Brain pericyte (primary cell): Measurements from ENCODE around the gene STAT1.
"Not testable (repeated sequence)": the region's sequence is repeated elsewhere in the genome, so short reads cannot be mapped to it uniquely, and the experiment has no call there.

Experiments used
- DNase-seq: peaks from one replicate; pipeline ENCODE4 v3.0.0-alpha.2; 2012; ENCODE audit warnings: low read depth, low spot score

STAT1 gene

GRCh38 chr2:191006997-191007783 is 6.8 kb downstream of the STAT1 start:
- DNase-seq, result no peak

GRCh38 chr2:191006297-191006696 is 7.7 kb downstream of the STAT1 start:
- DNase-seq, result no peak

DNA sequence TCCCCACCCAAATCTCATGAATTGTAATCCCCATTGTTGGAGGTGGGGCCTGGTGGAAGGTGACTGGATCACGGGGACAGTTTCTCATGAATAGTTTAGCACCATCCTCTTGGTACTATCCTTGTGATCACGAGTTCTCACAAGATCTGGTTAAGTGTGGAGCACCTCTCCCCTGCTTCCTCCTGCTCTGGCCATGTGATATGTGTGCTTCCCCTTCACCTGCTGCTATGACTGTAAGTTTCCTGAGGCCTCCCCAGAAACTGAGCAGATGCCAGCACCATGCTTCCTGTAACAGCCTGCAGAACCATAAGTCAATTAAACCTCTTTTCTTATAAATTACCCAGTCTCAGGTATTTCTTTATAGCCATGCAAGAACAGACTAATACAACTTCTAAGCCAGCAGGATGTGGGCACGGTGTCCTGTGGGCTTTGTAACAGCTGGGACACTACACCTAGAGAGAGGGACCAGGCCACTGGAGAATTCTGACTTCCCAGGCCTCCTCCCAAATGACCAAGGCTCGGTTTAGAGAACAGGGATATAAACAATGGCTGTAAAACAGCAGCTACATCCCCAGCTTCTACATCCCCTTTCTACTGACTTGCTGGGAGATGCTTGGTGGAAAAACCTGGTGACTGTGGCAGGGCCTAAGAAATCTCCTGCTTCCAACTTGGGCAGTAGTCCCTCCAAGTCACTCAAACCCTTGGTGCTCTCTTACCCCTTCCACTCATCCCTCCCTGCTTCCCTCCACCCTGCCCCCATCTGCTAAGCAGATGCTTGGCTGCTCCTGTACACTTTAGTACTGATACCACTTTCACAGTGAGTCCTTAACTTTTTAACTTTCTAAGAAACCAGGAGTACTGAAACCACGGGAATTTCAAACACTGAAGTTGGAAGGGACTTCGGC is 10.3 kb downstream of the STAT1 start:
- no peak for DNase-seq

GRCh38 chr2:191001624-191002023 is 12.3 kb downstream of the STAT1 start:
- no peak for DNase-seq

DNA sequence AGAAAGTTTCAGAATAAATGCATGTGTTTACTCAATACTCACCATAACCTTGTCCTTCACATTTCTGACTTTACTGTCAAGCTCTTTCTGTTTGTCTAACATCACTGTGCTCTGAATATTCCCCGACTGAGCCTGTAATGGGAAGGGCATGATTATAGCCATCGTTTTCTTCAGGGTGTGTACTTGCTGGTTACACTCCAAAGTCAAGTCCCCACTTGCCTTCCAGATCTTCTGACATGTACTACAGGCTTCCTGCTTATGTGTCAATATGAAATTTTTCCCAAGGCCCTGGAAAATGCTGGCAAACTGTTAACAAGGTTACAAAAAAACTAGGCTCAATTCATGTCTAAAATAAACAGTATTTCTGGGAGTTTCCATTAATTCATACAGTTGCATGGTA is 12.9 kb downstream of the STAT1 start:
- no peak for DNase-seq

GRCh38 chr2:190999949-191000665 is 13.9 kb downstream of the STAT1 start:
- no peak for DNase-seq

- DNase-seq, result no peak
These were observed 14.9 kb downstream of the STAT1 start for GRCh38 chr2:190999058-190999457.

- no peak for DNase-seq
These were observed 16.4 kb downstream of the STAT1 start for GRCh38 chr2:190997526-190998113.

- DNase-seq, result no peak
These were observed 17.0 kb downstream of the STAT1 start for GRCh38 chr2:190996947-190997346.

DNA sequence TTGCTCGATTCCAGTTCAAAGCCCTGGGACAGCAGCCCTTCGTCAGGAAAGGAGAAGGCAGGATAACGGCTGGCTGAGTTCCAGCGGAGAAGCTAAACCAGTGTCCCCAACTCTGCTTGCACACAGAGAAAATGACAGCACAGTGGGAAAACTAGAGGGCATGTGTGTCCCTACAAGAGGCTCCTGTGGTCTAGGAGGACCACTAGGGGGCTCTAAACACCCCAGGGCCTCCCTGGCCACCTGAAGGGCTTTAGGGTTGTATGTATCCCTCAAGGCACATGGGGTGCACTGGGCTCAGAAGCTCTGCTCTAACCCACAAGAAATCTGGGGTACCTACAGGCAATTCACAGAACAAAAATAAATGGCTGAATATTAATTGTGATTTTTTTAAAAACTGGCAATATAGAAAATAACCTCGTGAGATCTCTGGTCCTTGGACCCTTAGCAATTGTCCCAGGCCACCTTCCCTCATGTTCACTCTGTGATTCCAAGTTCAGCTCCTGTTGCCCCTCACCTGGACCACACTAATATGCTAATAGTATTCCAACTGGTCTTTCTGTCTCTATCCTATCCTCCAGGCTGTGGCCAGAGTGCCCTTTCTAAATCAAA is 17.5 kb downstream of the STAT1 start:
- no peak for DNase-seq

- DNase-seq, result not testable (repeated sequence)
These were observed 18.7 kb downstream of the STAT1 start for GRCh38 chr2:190995315-190995714.

GRCh38 chr2:190994148-190994547 is 19.8 kb downstream of the STAT1 start:
- DNase-seq, result no peak

DNA sequence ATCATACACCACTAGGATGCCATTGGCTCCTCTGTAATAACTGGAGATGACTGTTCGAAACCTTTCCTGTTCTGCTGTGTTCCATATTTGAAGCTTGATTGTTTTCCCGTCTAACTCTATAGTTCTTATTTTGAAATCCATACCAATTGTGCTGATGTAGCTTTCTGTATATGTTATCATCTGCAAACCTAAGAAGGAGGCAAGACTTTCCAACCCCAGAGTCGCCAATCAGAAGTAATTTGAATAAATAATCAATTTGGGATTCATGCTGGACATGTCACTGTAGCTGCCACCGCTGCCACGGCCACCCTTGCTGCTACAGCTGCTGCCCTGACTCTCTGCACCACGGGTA is 20.7 kb downstream of the STAT1 start:
- DNase-seq, result no peak

GRCh38 chr2:190990132-190990531 is 23.8 kb downstream of the STAT1 start:
- DNase-seq, result no peak

- no peak for DNase-seq
These were observed 25.1 kb downstream of the STAT1 start for GRCh38 chr2:190988910-190989309.

DNA sequence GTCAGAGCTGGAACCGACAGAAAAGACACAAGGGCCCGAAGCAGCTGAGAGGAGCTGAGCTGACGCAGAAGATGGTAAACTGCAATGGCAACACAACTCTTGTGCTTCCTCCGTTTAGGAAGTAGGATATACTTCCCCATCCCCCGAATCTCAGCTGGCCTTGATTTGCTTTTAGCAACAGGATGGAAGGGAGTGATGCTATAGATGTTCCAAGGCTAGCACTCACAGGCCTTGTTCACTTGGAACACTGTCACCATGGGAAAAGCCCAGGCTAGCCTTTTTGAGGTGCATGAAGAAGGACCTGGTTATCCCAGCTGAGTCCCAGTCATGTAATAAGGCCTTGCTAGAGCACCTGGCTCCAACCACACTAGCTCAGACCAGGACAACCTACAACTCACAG is 26.0 kb downstream of the STAT1 start:
- no peak for DNase-seq

DNA sequence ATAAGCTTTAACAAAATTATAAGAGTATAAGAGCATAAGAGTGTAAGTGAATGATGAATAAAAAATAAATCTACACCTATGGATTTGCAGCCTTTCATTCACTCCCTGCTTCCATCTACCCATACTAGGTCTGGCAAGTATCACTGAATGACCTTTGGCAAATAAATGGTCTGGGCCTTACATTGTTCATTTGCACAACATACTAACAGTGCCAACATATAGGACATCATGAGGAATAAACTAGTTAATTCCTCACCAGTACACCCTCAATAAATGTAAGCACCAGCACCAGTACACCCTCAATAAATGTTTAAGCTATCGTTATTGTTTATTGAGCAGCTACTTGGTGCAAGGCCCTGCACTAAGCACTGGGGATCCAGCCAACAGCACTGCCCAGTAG is 26.9 kb downstream of the STAT1 start:
- no peak for DNase-seq

DNA sequence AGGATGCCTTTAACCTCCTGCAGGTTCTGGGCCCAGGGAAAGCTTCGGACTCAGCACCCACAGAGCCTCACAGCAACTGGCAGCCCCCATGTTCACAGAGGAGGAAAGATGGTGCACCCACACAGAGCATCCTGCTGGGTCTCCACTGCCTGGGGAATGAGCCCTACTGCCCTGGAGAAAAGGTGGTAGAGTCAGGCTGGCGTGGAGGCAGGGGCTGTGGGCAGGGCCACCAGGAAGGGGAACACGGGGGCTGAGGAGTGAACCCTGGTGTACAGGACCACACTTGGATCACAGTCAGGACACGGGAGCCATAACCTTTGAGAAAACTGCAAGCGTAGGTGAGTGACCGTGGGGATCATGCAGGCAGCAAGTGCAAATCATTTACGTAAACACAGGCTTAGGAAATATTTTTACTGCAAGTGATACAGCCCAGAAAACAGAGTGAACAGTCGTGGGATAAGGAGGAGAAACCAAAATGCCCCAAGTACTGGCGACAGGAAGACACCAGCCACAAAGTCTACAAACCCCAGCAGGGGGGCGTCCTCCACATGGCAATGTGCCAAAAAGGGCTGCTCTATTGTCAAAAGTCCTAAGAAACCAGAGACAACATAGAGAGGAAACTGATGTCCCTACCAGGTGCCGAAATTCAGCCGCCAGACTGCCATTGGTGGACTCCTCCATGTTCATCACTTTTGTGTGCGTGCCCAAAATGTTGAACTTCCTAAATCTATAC is 27.6 kb downstream of the STAT1 start:
- no peak for DNase-seq

- no peak for DNase-seq
These were observed 29.4 kb downstream of the STAT1 start for GRCh38 chr2:190984595-190984994.

GRCh38 chr2:190982262-190983034 is 31.5 kb downstream of the STAT1 start:
- no peak for DNase-seq
